ENCODE results near the gene GGT1.
"Not testable (repeated sequence)": the region's sequence is repeated elsewhere in the genome, so short reads cannot be mapped to it uniquely, and the experiment has no call there.

Gene GGT1

DNA sequence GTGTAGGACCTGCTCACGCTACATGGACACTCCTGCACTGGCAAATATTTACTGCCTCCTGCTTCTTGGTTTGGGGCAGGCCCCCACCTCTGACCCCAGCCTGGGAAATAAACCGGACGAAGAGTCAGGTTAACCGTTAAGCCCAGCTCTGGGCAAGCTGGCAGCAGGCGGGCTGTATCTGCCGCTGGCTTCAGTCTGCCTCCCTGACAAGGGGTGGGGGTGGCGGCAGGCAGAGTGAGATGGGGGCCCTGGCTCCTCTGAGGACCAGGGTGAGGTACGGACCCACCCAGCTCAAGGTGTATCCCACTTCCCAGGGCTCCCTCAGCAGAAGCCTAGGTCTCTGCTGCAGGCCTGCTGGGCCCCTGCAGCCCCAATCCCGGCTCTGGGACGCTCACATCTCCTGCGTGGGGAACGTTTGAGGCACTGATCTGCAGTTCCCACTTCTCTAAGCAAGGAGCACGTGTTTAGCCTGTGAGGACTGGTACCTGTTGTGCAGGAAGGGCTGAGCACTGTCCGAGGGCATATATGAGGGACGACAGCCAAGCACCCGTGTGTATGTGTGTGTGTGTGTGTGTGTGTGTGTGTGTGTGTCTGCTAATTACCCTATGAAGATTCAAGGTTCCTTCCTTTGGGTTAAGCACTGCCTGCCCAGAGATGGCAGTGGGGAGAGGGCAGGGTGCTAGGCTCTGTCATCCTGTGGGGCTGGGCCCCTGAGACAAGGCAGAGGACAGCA lies 9.0 kb upstream of the GGT1 start:
- TF ChIP-seq, protein P1, sequence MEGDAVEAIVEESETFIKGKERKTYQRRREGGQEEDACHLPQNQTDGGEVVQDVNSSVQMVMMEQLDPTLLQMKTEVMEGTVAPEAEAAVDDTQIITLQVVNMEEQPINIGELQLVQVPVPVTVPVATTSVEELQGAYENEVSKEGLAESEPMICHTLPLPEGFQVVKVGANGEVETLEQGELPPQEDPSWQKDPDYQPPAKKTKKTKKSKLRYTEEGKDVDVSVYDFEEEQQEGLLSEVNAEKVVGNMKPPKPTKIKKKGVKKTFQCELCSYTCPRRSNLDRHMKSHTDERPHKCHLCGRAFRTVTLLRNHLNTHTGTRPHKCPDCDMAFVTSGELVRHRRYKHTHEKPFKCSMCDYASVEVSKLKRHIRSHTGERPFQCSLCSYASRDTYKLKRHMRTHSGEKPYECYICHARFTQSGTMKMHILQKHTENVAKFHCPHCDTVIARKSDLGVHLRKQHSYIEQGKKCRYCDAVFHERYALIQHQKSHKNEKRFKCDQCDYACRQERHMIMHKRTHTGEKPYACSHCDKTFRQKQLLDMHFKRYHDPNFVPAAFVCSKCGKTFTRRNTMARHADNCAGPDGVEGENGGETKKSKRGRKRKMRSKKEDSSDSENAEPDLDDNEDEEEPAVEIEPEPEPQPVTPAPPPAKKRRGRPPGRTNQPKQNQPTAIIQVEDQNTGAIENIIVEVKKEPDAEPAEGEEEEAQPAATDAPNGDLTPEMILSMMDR (conservative IDR thresholded peaks at IDR 0.05; ENCODE audit: low read depth, low read length) = no peak
- no peak overlapping the region for H3K4me3 ChIP-seq (ENCODE audit: low read length)
- no peak for DNase-seq (ENCODE audit: low read depth)

DNA sequence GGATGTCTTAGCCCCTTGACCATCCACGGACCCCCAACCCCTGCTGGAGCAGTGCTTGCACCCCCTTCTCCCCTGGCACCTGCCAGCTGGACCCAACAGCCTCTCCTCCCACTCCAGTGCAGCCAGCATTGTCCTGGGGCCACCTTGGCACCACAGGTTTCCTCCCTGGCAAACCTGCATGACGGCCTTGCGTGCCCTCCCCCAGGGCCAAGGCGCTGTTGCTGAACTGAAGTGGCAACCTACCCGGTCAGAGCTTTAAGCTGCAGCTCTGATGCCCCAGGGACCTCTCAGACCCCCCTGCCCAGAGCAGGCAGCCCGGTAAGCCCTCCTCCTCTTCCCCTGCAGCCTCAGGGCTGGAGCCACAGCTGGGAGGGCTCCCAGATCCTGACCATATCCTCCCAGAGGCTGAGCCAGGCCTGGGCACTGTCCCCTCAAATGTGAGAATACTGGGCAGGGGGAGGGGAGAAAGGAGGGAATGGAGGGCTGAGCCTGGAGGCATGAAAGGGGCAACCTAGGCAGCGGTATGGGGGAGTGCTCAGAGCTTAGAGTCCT lies 8.3 kb upstream of the GGT1 start:
- TF ChIP-seq, protein P1 (conservative IDR thresholded peaks at IDR 0.05; ENCODE audit: low read depth, low read length) = no peak
- no peak for DNase-seq (ENCODE audit: low read depth)
- no peak overlapping the region for H3K4me3 ChIP-seq (ENCODE audit: low read length)

DNA sequence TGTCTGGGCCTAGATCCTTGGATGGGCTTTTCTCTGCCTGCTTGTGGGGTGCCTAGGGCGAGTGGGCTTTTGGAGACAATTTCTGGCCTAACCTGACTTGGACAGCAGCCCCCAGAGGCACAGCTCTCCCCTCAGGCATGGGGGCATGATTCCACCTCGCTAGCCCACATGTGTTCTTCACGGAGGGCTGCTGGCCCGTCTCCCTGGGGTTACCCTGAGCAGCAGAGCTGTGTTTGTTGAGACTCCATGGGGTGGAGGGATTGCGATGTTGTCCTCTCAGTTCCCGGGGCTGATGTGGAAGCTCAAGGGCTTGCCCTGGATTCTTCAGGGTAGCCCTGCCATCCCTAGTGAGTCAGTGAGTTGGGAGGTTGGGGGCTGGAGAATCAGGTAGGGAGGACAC lies 7.8 kb upstream of the GGT1 start:
- TF ChIP-seq, protein P1 (conservative IDR thresholded peaks at IDR 0.05; ENCODE audit: low read depth, low read length) = no peak
- DNase-seq (ENCODE audit: low read depth) = no peak
- no peak overlapping the region for H3K4me3 ChIP-seq (ENCODE audit: low read length)

DNA sequence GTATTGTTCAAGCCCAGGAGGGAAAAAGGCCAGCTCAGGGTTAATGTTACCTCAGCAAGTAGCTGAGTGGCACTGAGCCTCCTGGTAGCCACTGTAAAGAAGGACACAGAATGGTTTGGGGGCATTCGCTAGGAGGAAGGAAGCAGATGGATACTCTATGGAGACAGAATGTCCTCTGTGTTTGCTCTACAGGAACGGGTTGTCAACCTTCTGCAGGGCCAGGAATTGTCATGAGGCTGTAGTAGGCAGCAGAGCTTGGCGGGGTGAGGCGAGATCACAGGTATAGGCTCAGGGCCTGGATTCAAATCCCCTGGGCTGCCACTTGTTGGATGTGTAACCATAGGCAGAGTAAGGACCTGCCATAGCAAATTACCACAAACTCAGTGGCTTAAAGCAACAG lies 7.1 kb upstream of the GGT1 start:
- DNase-seq (ENCODE audit: low read depth) = no peak
- TF ChIP-seq, protein P1 (conservative IDR thresholded peaks at IDR 0.05; ENCODE audit: low read depth, low read length) = no peak
- H3K4me3 ChIP-seq (ENCODE audit: low read length) = no peak overlapping the region

DNA sequence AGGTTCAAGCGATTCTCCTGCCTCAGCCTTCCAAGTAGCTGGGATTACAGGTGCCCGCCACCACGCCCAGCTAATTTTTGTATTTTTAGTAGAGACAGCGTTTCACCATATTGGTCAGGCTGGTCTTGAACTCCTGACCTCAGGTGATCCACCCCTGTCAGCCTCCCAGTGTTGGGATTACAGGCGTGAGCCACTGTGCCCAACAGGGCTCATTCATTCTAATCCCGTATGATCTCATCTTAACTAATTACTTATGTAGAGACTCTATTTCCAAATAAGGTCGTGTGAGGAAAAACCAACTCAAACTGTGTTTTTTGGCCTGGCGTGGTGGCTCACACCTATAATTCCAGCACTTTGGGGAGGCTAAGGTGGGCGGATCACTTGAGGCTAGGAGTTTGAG lies 5.9 kb upstream of the GGT1 start:
- DNase-seq (ENCODE audit: low read depth); H3K4me3 ChIP-seq (ENCODE audit: low read length): not testable (repeated sequence)

DNA sequence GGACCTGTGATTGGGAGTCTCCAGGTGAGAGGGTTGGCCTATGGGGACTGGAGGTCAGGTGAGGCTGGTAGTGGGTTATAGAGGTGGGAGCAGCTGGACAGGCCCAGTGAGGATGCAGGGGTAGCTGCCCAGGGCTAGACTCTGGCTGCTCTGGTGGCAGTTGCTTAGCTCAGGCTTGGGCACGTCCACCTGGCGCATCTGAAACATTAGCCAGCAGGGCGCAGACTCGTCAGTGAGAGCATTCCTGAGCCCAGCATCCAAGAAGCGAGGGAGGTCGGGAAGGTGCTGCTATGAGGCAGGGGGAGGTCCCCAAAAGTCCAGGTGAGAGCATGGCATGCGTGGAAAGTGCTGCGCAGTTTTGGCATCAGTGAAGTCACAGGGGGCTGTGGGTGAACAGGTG lies 3.5 kb upstream of the GGT1 start:
- no peak overlapping the region for H3K4me3 ChIP-seq (ENCODE audit: low read length)
- TF ChIP-seq, protein P1 (conservative IDR thresholded peaks at IDR 0.05; ENCODE audit: low read depth, low read length) = no peak
- DNase-seq (ENCODE audit: low read depth) = no peak

DNA sequence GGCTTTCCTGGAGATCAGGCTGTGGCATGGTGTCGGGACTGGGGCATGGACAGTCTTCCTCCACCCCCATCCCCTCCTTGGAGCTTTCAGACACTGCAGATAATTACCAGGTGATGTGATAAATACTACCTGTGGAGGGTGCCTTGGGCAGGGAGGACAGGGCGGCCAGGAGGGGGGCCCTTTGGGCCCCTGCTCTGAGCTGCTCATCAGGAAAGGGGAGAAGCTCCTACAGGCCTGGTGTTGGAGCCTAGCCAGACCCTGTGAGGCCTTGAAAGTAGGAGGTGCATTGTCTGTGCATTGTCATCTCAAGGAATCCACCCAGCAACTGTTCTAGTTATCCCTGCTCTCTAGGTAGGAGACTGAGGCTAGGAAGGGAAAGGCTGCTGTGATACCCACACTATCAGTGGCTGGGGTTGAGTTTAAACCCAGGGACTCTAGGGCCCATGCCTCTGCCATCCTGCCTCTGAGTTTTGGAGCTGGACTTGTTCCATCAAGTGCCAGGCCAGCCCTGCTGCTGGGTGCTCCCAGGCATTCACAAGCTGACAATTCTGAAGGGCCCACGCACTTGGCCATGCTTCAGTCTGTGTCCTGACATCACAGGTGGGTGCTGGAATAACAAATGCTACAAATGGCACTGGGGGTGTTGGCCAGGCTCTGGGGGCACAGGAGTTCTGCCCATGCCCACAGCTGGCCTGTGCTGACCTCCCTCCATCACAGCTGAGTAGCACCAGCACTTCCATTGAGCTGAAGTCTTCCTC lies 2.9 kb upstream of the GGT1 start:
- not testable (repeated sequence) for DNase-seq (ENCODE audit: low read depth); H3K4me3 ChIP-seq (ENCODE audit: low read length)
